Suprapubic skin (tissue), 4 donors: ENCODE data around the gene FOXJ1. TPM values are rescaled to one million over a fixed set of nuclear protein-coding genes. Genes with fewer than 3 reads are reported as not detected.
A peak's percentile ranks its signal among the peaks of the same experiment; 100 is the strongest.

Source experiments
- DNase-seq, 2 donors: peaks; one replicate each; pipeline ENCODE4 v3.0.0-alpha.2; 2019; ENCODE audit warnings: low spot score in 2 of 2
- H3K27ac ChIP-seq: fragments of 200-600 bp; sonication (generic); one replicate; pipeline ENCODE4 v1.5.1; 2019
- H3K27me3 ChIP-seq: fragments of 200-600 bp; sonication (generic); one replicate; pipeline ENCODE4 v1.5.1; 2019
- H3K36me3 ChIP-seq: fragments of 200-600 bp; sonication (generic); one replicate; pipeline ENCODE4 v1.5.1; 2019
- H3K4me1 ChIP-seq: fragments of 200-600 bp; sonication (generic); one replicate; pipeline ENCODE4 v1.5.1; 2019
- H3K4me3 ChIP-seq: fragments of 200-600 bp; sonication (generic); one replicate; pipeline ENCODE4 v1.5.1; 2019; ENCODE audit warnings: mild to moderate bottlenecking
- H3K9me3 ChIP-seq: fragments of 200-600 bp; sonication (generic); one replicate; pipeline ENCODE4 v1.5.1; 2019
- CTCF ChIP-seq, 2 donors: fragments of 200-600 bp in 1 of 2; fragments of 450-650 bp in 1 of 2; sonication (generic) in 1 of 2; IDR thresholded peaks; one replicate each; pipeline ENCODE4 v1.5.1; 2016 to 2019; ENCODE audit warnings: antibody characterized with exemption in 2 of 2, mild to moderate bottlenecking in 1 of 2, moderate library complexity in 1 of 2
- EP300 ChIP-seq: sonication (generic); formaldehyde crosslinking; IDR thresholded peaks from one replicate; pipeline ENCODE4 v1.6.1; 2017; ENCODE audit warnings: antibody characterized with exemption
- POLR2A ChIP-seq, 2 donors: fragments of 450-650 bp; IDR thresholded peaks; one replicate each; pipeline ENCODE4 v1.6.1; 2017; ENCODE audit warnings: antibody characterized with exemption in 2 of 2, mild to moderate bottlenecking in 2 of 2, moderate library complexity in 2 of 2
- POLR2AphosphoS5 ChIP-seq, 3 donors: sonication (generic); formaldehyde crosslinking; IDR thresholded peaks; one replicate each; pipeline ENCODE4 v1.6.1; 2017; ENCODE audit warnings: antibody characterized with exemption in 3 of 3
- WGBS: methylation state at CpG from one replicate; pipeline ENCODE4 v1.1.5; 2018; 5-methylcytosine and 5-hydroxymethylcytosine counted together
- total RNA-seq, 4 donors: library from RNA; depleted of rRNA; stranded (reverse); fragments of >200 nt; gene quantifications; one replicate each; pipeline ENCODE4 v1.1.0, GENCODE V29; 2016

The FOXJ1 gene
- total RNA-seq, 4 donors from 2014 or later: 2.1 to 3.6 (median 2.9) TPM

- TF ChIP-seq EP300 (no peak), CTCF (IDR thresholded peaks at IDR 0.05) (no peak), POLR2A (IDR thresholded peaks at IDR 0.05) (no peak)
- Histone ChIP-seq H3K4me1 (peaks cover 42% of the 10 kb centered on the region), H3K27ac (no peak overlapping the region), H3K4me3 (peak overlapping the region; percentile 53), H3K9me3 (no peaks in the 10 kb centered on the region), H3K36me3 (no peaks in the 10 kb centered on the region), H3K27me3 (peaks cover 43% of the 10 kb centered on the region)
- WGBS: 3% methylated on average over 17 of the region's 24 CpGs
- no peak for DNase-seq
Measured at GRCh38 chr17:76140661-76141211, 309 bp downstream of the FOXJ1 start.

- 20% methylated on average over 20 of the region's 78 CpGs for WGBS
- no peak for TF ChIP-seq POLR2A (IDR thresholded peaks at IDR 0.05)
- no peak for TF ChIP-seq POLR2AphosphoS5 (IDR thresholded peaks at IDR 0.05)
- no peak for TF ChIP-seq CTCF (IDR thresholded peaks at IDR 0.05)
- TF ChIP-seq EP300: no peak
- Histone ChIP-seq H3K9me3 (no peaks in the 10 kb centered on the region), H3K27ac (no peak overlapping the region), H3K27me3 (peaks cover 50% of the 10 kb centered on the region), H3K4me3 (peak overlapping the region; percentile 53), H3K4me1 (peaks cover 35% of the 10 kb centered on the region), H3K36me3 (no peaks in the 10 kb centered on the region)
- no peak for DNase-seq
Measured at GRCh38 chr17:76139801-76140660, 1.0 kb downstream of the FOXJ1 start.

- peaks cover 33% of the 10 kb centered on the region for H3K4me1 ChIP-seq
- peak overlapping the region; percentile 53 for H3K4me3 ChIP-seq
- no peaks in the 10 kb centered on the region for H3K9me3 ChIP-seq
- 60% methylated on average over 7 of the region's 15 CpGs for WGBS
- no peak overlapping the region for H3K27ac ChIP-seq
- H3K36me3 ChIP-seq: no peaks in the 10 kb centered on the region
- TF ChIP-seq POLR2A (IDR thresholded peaks at IDR 0.05) (no peak), EP300 (no peak), POLR2AphosphoS5 (IDR thresholded peaks at IDR 0.05) (no peak)
- peaks cover 58% of the 10 kb centered on the region for H3K27me3 ChIP-seq
- no peak for DNase-seq
Measured at GRCh38 chr17:76138896-76139752, 1.9 kb downstream of the FOXJ1 start.

- DNase-seq: no peak
- Histone ChIP-seq H3K4me1 (peaks cover 30% of the 10 kb centered on the region), H3K9me3 (no peaks in the 10 kb centered on the region), H3K27ac (no peak overlapping the region), H3K36me3 (no peaks in the 10 kb centered on the region), H3K4me3 (no peak overlapping the region), H3K27me3 (peaks cover 58% of the 10 kb centered on the region)
- WGBS: 75% methylated on average over 12 of the region's 23 CpGs
- no peak for TF ChIP-seq POLR2A (IDR thresholded peaks at IDR 0.05)
- no peak for TF ChIP-seq POLR2AphosphoS5 (IDR thresholded peaks at IDR 0.05)
- TF ChIP-seq CTCF (IDR thresholded peaks at IDR 0.05): no peak
- no peak for TF ChIP-seq EP300
Measured at GRCh38 chr17:76138234-76138895, 2.7 kb downstream of the FOXJ1 start.
